Measurements from ENCODE around the gene PTPRN2.

The PTPRN2 gene

DNA sequence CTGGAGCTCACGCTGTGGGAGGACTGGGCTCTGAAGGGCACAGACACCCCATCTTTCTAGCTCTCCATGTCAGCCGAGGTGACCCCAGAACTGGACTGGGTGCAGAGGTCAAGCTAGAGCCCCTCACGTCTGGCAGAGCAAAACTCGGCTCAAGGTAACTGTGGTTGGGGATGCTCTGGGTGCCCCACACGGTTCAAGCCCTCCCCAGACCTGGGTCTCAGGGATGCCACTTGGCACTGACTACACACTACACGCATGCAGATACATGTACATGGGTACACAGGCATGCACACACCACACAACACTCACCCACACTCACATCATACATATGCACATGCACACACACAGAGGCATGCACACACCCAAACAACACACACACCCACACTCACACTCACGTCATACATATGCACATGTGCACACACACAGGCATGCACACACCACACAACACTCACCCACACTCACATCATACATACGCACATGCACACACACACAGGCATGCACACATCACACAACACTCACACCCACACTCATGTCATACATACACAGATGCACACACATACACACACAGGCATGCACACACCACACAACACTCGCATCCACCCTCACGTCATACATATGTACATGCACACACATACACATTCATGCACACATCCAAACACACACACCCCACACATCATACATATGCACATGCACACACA lies 1031.5 kb downstream of the PTPRN2 start:
- H3K36me3 ChIP-seq (ENCODE audit: control insufficient read depth in 2 of 2, insufficient read depth in 2 of 2, low read length in 2 of 2), result no peaks in the 10 kb centered on the region
- H3K9ac ChIP-seq (ENCODE audit: low read depth in 1 of 2, low read length in 2 of 2), result no peak overlapping the region
- H3K27ac ChIP-seq (ENCODE audit: low read depth in 2 of 2, low read length in 2 of 2), result no peak overlapping the region
- H3K4me3 ChIP-seq (ENCODE audit: low read length in 2 of 2), result no peak overlapping the region
- no peaks in the 10 kb centered on the region for H3K4me1 ChIP-seq (ENCODE audit: control insufficient read depth in 2 of 2, insufficient read depth in 2 of 2, low read length in 2 of 2)
- H3K9me3 ChIP-seq (ENCODE audit: control insufficient read depth in 2 of 2, low read length in 2 of 2), result no peaks in the 10 kb centered on the region
- no peaks in the 10 kb centered on the region for H3K27me3 ChIP-seq (ENCODE audit: control insufficient read depth in 2 of 2, insufficient read depth in 2 of 2, low read length in 2 of 2)

DNA sequence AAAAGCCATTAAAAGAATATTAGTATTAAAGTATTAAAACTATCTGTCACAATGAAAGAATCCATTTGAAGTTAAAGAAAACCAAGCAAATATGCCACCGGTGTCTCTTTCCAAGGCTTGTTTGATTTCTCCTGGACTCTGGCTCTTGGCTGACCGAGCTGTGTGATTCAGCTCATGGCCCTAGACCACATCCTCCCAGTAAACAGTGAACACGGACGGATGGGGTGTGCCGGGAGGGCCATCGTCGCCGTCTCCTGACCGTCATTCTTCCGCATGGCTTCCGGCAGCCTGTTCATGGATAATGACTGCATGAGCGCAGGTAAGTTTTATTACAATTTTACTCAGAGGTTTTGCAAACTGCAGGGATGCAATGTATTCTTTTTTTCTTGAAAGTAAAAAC lies 1032.3 kb downstream of the PTPRN2 start:
- H3K9ac ChIP-seq (ENCODE audit: low read depth in 1 of 2, low read length in 2 of 2), result no peak overlapping the region
- H3K9me3 ChIP-seq (ENCODE audit: control insufficient read depth in 2 of 2, low read length in 2 of 2), result no peaks in the 10 kb centered on the region
- no peaks in the 10 kb centered on the region for H3K4me1 ChIP-seq (ENCODE audit: control insufficient read depth in 2 of 2, insufficient read depth in 2 of 2, low read length in 2 of 2)
- H3K27me3 ChIP-seq (ENCODE audit: control insufficient read depth in 2 of 2, insufficient read depth in 2 of 2, low read length in 2 of 2), result no peaks in the 10 kb centered on the region
- H3K36me3 ChIP-seq (ENCODE audit: control insufficient read depth in 2 of 2, insufficient read depth in 2 of 2, low read length in 2 of 2), result no peaks in the 10 kb centered on the region
- H3K27ac ChIP-seq (ENCODE audit: low read depth in 2 of 2, low read length in 2 of 2), result no peak overlapping the region
- no peak overlapping the region for H3K4me3 ChIP-seq (ENCODE audit: low read length in 2 of 2)

- H3K27ac ChIP-seq (ENCODE audit: low read depth in 2 of 2, low read length in 2 of 2), result no peak overlapping the region
- no peaks in the 10 kb centered on the region for H3K9me3 ChIP-seq (ENCODE audit: control insufficient read depth in 2 of 2, low read length in 2 of 2)
- H3K4me1 ChIP-seq (ENCODE audit: control insufficient read depth in 2 of 2, insufficient read depth in 2 of 2, low read length in 2 of 2), result no peaks in the 10 kb centered on the region
- no peak overlapping the region for H3K4me3 ChIP-seq (ENCODE audit: low read length in 2 of 2)
- H3K9ac ChIP-seq (ENCODE audit: low read depth in 1 of 2, low read length in 2 of 2), result no peak overlapping the region
- no peaks in the 10 kb centered on the region for H3K36me3 ChIP-seq (ENCODE audit: control insufficient read depth in 2 of 2, insufficient read depth in 2 of 2, low read length in 2 of 2)
- H3K27me3 ChIP-seq (ENCODE audit: control insufficient read depth in 2 of 2, insufficient read depth in 2 of 2, low read length in 2 of 2), result no peaks in the 10 kb centered on the region
Measured at GRCh38 chr7:157554393-157555238, 1033.0 kb downstream of the PTPRN2 start.

DNA sequence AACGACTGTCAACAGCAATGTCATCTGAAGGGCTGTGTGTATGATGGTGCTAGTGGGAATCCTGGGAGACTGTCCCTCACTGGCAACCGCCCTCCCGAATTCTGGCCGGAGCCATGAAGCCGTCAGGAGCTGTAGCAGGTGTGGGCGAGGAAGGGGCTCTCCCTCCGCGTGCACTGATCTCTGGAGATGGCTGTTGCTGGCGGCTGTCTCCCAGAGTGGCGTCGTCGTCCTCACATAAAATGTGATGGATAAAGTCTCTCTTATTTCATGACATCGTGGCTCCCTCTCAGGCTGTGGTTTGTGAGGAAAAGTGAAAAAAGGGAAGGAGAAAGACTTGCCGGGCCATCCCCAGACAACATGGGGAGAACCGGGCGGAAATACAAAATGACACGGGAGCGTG lies 1034.4 kb downstream of the PTPRN2 start:
- Histone ChIP-seq H3K36me3 (ENCODE audit: control insufficient read depth in 2 of 2, insufficient read depth in 2 of 2, low read length in 2 of 2) (no peaks in the 10 kb centered on the region), H3K9me3 (ENCODE audit: control insufficient read depth in 2 of 2, low read length in 2 of 2) (no peaks in the 10 kb centered on the region), H3K27ac (ENCODE audit: low read depth in 2 of 2, low read length in 2 of 2) (no peak overlapping the region), H3K27me3 (ENCODE audit: control insufficient read depth in 2 of 2, insufficient read depth in 2 of 2, low read length in 2 of 2) (no peaks in the 10 kb centered on the region), H3K9ac (ENCODE audit: low read depth in 1 of 2, low read length in 2 of 2) (no peak overlapping the region), H3K4me1 (ENCODE audit: control insufficient read depth in 2 of 2, insufficient read depth in 2 of 2, low read length in 2 of 2) (no peaks in the 10 kb centered on the region), H3K4me3 (ENCODE audit: low read length in 2 of 2) (no peak overlapping the region)

GRCh38 chr7:157552295-157552993 lies 1035.2 kb downstream of the PTPRN2 start:
- H3K27ac ChIP-seq (ENCODE audit: low read depth in 2 of 2, low read length in 2 of 2), result no peak overlapping the region
- no peaks in the 10 kb centered on the region for H3K4me1 ChIP-seq (ENCODE audit: control insufficient read depth in 2 of 2, insufficient read depth in 2 of 2, low read length in 2 of 2)
- no peaks in the 10 kb centered on the region for H3K27me3 ChIP-seq (ENCODE audit: control insufficient read depth in 2 of 2, insufficient read depth in 2 of 2, low read length in 2 of 2)
- no peak overlapping the region for H3K9ac ChIP-seq (ENCODE audit: low read depth in 1 of 2, low read length in 2 of 2)
- no peaks in the 10 kb centered on the region for H3K36me3 ChIP-seq (ENCODE audit: control insufficient read depth in 2 of 2, insufficient read depth in 2 of 2, low read length in 2 of 2)
- no peaks in the 10 kb centered on the region for H3K9me3 ChIP-seq (ENCODE audit: control insufficient read depth in 2 of 2, low read length in 2 of 2)
- H3K4me3 ChIP-seq (ENCODE audit: low read length in 2 of 2), result no peak overlapping the region

- Histone ChIP-seq H3K27ac (ENCODE audit: low read depth in 2 of 2, low read length in 2 of 2) (no peak overlapping the region), H3K4me1 (ENCODE audit: control insufficient read depth in 2 of 2, insufficient read depth in 2 of 2, low read length in 2 of 2) (no peaks in the 10 kb centered on the region), H3K27me3 (ENCODE audit: control insufficient read depth in 2 of 2, insufficient read depth in 2 of 2, low read length in 2 of 2) (no peaks in the 10 kb centered on the region), H3K36me3 (ENCODE audit: control insufficient read depth in 2 of 2, insufficient read depth in 2 of 2, low read length in 2 of 2) (no peaks in the 10 kb centered on the region), H3K4me3 (ENCODE audit: low read length in 2 of 2) (no peak overlapping the region), H3K9ac (ENCODE audit: low read depth in 1 of 2, low read length in 2 of 2) (no peak overlapping the region), H3K9me3 (ENCODE audit: control insufficient read depth in 2 of 2, low read length in 2 of 2) (no peaks in the 10 kb centered on the region)
Measured at GRCh38 chr7:157551325-157552070, 1036.1 kb downstream of the PTPRN2 start.

GRCh38 chr7:157550300-157551275 lies 1037.0 kb downstream of the PTPRN2 start:
- H3K27me3 ChIP-seq (ENCODE audit: control insufficient read depth in 2 of 2, insufficient read depth in 2 of 2, low read length in 2 of 2), result no peaks in the 10 kb centered on the region
- H3K4me3 ChIP-seq (ENCODE audit: low read length in 2 of 2), result no peak overlapping the region
- no peak overlapping the region for H3K27ac ChIP-seq (ENCODE audit: low read depth in 2 of 2, low read length in 2 of 2)
- no peaks in the 10 kb centered on the region for H3K9me3 ChIP-seq (ENCODE audit: control insufficient read depth in 2 of 2, low read length in 2 of 2)
- no peaks in the 10 kb centered on the region for H3K36me3 ChIP-seq (ENCODE audit: control insufficient read depth in 2 of 2, insufficient read depth in 2 of 2, low read length in 2 of 2)
- H3K4me1 ChIP-seq (ENCODE audit: control insufficient read depth in 2 of 2, insufficient read depth in 2 of 2, low read length in 2 of 2), result no peaks in the 10 kb centered on the region
- no peak overlapping the region for H3K9ac ChIP-seq (ENCODE audit: low read depth in 1 of 2, low read length in 2 of 2)

DNA sequence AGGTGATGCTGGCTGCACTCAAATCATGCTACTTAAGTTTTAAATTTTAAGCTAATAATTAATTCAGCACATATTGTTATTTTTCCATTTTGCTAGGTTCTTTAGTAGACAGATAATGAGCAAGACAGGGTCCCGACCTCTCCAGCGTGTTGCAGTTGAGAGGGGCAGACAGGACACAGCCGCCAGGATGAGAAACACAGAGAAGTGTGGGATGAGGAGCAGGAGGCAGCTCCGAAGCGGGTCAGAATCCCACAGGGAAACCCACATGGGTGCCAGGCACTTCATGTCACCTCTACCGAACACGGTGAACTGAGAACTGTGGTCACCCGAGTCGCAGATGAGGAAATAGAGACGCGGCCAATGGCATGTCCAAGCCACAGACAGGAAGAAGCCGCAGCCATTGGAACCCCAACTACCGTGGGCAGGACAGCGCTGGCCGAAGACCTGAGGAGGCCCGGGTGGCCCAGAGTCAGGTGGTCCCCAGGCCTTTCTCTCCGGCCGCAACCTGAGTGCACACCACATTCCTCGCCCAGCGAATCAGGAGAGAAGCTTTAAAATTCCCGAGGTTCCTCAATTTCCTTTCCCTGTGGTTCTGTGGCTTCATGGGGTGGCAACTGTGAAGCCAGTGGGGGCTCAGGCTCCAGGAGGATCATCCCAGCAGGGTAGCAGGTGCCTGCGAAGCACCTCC lies 1037.9 kb downstream of the PTPRN2 start:
- Histone ChIP-seq H3K4me3 (ENCODE audit: low read length in 2 of 2) (no peak overlapping the region), H3K27ac (ENCODE audit: low read depth in 2 of 2, low read length in 2 of 2) (no peak overlapping the region), H3K36me3 (ENCODE audit: control insufficient read depth in 2 of 2, insufficient read depth in 2 of 2, low read length in 2 of 2) (no peaks in the 10 kb centered on the region), H3K9me3 (ENCODE audit: control insufficient read depth in 2 of 2, low read length in 2 of 2) (no peaks in the 10 kb centered on the region), H3K27me3 (ENCODE audit: control insufficient read depth in 2 of 2, insufficient read depth in 2 of 2, low read length in 2 of 2) (no peaks in the 10 kb centered on the region), H3K9ac (ENCODE audit: low read depth in 1 of 2, low read length in 2 of 2) (no peak overlapping the region), H3K4me1 (ENCODE audit: control insufficient read depth in 2 of 2, insufficient read depth in 2 of 2, low read length in 2 of 2) (no peaks in the 10 kb centered on the region)
